Measurements from ENCODE around the gene CNTROB. TPM values are rescaled to one million over a fixed set of nuclear protein-coding genes. Genes with fewer than 3 reads are reported as not detected.

CNTROB gene
- total RNA-seq, 1 experiment from 2014 or later, result 39.7 TPM

DNA sequence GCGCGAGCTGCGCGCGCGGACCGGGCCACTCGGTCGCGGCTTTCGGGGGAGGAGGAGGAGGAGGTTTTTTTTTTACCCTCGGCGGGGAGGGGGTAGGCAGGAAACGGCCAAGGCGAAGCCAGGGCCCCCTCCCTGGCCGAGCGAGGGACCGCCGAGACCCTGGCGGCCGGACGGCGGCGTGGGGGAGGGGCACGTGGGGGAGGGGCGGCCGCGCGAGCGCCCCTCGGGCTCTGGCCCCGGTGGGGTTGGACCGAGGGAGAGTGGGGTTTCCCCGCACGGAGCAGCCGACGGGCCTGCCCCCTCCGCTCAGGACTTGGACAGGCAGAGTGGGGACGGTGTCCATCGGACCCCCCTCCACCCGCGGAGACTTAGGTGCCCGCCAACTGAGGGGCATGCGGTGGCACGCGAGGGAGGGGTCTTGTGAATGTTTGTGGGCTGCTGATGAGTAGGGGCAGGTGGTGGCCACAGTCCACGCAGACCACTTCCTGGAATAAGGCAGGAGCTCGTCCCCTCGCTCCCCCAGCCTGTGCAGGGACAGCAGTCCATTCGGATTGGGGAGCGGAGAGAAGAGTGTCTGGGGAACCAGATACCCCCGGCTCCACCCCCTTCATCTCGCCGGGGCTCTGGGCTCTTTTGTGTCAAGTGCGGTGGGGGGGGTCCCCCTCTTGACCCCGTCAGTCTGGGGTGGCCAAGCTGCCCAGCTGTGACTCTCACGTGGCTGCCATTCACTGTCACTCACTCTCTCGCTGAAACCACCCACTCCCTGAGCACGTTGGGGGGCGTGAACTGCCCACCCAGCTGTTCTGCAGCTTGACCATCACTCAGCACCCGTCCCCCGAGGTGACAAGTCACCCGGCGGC, 46.4 kb upstream of the CNTROB start (continued):
- TF ChIP-seq, protein P1, sequence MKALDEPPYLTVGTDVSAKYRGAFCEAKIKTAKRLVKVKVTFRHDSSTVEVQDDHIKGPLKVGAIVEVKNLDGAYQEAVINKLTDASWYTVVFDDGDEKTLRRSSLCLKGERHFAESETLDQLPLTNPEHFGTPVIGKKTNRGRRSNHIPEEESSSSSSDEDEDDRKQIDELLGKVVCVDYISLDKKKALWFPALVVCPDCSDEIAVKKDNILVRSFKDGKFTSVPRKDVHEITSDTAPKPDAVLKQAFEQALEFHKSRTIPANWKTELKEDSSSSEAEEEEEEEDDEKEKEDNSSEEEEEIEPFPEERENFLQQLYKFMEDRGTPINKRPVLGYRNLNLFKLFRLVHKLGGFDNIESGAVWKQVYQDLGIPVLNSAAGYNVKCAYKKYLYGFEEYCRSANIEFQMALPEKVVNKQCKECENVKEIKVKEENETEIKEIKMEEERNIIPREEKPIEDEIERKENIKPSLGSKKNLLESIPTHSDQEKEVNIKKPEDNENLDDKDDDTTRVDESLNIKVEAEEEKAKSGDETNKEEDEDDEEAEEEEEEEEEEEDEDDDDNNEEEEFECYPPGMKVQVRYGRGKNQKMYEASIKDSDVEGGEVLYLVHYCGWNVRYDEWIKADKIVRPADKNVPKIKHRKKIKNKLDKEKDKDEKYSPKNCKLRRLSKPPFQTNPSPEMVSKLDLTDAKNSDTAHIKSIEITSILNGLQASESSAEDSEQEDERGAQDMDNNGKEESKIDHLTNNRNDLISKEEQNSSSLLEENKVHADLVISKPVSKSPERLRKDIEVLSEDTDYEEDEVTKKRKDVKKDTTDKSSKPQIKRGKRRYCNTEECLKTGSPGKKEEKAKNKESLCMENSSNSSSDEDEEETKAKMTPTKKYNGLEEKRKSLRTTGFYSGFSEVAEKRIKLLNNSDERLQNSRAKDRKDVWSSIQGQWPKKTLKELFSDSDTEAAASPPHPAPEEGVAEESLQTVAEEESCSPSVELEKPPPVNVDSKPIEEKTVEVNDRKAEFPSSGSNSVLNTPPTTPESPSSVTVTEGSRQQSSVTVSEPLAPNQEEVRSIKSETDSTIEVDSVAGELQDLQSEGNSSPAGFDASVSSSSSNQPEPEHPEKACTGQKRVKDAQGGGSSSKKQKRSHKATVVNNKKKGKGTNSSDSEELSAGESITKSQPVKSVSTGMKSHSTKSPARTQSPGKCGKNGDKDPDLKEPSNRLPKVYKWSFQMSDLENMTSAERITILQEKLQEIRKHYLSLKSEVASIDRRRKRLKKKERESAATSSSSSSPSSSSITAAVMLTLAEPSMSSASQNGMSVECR (CRISPR knock-in tag; IDR thresholded peaks at IDR 0.05; ENCODE audit: borderline replicate concordance), result no peak
- TF ChIP-seq, protein P2, sequence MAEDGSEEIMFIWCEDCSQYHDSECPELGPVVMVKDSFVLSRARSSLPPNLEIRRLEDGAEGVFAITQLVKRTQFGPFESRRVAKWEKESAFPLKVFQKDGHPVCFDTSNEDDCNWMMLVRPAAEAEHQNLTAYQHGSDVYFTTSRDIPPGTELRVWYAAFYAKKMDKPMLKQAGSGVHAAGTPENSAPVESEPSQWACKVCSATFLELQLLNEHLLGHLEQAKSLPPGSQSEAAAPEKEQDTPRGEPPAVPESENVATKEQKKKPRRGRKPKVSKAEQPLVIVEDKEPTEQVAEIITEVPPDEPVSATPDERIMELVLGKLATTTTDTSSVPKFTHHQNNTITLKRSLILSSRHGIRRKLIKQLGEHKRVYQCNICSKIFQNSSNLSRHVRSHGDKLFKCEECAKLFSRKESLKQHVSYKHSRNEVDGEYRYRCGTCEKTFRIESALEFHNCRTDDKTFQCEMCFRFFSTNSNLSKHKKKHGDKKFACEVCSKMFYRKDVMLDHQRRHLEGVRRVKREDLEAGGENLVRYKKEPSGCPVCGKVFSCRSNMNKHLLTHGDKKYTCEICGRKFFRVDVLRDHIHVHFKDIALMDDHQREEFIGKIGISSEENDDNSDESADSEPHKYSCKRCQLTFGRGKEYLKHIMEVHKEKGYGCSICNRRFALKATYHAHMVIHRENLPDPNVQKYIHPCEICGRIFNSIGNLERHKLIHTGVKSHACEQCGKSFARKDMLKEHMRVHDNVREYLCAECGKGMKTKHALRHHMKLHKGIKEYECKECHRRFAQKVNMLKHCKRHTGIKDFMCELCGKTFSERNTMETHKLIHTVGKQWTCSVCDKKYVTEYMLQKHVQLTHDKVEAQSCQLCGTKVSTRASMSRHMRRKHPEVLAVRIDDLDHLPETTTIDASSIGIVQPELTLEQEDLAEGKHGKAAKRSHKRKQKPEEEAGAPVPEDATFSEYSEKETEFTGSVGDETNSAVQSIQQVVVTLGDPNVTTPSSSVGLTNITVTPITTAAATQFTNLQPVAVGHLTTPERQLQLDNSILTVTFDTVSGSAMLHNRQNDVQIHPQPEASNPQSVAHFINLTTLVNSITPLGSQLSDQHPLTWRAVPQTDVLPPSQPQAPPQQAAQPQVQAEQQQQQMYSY (CRISPR knock-in tag; IDR thresholded peaks at IDR 0.05), result no peak

DNA sequence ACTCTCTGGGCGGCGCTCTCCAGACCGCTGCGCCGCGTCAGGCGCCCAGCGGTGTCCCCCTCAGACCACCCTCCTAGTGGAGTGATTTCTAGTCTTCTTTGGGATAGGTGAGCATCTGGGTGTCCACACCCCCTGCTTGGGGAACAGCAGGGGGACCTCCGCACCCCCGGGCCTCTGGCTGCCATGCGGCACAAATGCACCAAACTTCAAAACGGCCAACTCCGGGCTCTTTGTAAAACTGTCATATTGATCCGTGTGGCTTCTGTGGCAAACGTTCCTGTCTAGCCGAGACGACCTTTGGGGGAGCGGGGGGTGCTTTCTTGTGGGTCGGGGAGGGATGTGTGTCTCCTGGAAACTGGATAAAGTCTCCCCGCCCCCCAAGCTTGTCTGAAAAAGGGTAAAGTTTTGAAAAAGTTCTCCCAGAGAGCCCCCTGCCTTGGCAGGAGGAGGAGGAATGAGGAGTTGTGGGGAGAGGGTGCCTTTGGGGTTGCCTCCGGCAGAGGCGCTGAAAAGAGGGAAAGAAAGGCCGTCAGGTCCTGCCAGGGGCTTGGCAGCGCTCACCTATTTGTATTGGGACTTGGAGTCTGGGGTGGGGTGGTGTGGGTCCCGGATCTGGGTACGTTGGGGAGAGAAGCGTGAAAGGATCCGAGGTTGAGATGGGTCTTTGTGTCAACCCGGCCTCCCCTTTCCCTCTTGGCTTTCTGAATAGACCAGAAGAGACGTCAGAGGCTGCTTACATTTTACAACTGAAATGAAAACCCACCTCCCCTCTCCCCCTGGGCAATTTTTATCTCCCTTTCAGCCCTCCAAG, 45.6 kb upstream of the CNTROB start:
- H3K36me3 Mint-ChIP-seq, result no peaks in the 10 kb centered on the region; the same call in 1 of the 2 replicates
- H3K9me3 Mint-ChIP-seq, result no peaks in the 10 kb centered on the region
- DNase-seq (ENCODE audit: low spot score) (peak; percentile 46), ATAC-seq (peak; percentile 10)
- peak overlapping the region; percentile 81 for H3K27ac Mint-ChIP-seq
- no peak for TF ChIP-seq CBFB (CRISPR knock-in tag; IDR thresholded peaks at IDR 0.05; ENCODE audit: low read depth)
- TF ChIP-seq ATF1 (CRISPR knock-in tag; IDR thresholded peaks at IDR 0.05), result no peak
- no peak for TF ChIP-seq NFATC4 (CRISPR knock-in tag; IDR thresholded peaks at IDR 0.05)
- no peak for TF ChIP-seq ZNF671 (CRISPR knock-in tag; IDR thresholded peaks at IDR 0.05)
- no peak for TF ChIP-seq RELA (CRISPR knock-in tag; IDR thresholded peaks at IDR 0.05; ENCODE audit: borderline replicate concordance)
- no peak for TF ChIP-seq ZNF317 (CRISPR knock-in tag; IDR thresholded peaks at IDR 0.05; ENCODE audit: borderline replicate concordance, low read depth)
- no peak for TF ChIP-seq OVOL2 (CRISPR knock-in tag; IDR thresholded peaks at IDR 0.05; ENCODE audit: borderline replicate concordance)
- no peak for TF ChIP-seq TP53 (CRISPR knock-in tag; IDR thresholded peaks at IDR 0.05)
- TF ChIP-seq, protein P3, sequence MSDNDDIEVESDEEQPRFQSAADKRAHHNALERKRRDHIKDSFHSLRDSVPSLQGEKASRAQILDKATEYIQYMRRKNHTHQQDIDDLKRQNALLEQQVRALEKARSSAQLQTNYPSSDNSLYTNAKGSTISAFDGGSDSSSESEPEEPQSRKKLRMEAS (CRISPR knock-in tag; IDR thresholded peaks at IDR 0.05), result 0 out of 2 replicates have a peak, but pooled peaks have one; percentile 15
- TF ChIP-seq, protein P4, sequence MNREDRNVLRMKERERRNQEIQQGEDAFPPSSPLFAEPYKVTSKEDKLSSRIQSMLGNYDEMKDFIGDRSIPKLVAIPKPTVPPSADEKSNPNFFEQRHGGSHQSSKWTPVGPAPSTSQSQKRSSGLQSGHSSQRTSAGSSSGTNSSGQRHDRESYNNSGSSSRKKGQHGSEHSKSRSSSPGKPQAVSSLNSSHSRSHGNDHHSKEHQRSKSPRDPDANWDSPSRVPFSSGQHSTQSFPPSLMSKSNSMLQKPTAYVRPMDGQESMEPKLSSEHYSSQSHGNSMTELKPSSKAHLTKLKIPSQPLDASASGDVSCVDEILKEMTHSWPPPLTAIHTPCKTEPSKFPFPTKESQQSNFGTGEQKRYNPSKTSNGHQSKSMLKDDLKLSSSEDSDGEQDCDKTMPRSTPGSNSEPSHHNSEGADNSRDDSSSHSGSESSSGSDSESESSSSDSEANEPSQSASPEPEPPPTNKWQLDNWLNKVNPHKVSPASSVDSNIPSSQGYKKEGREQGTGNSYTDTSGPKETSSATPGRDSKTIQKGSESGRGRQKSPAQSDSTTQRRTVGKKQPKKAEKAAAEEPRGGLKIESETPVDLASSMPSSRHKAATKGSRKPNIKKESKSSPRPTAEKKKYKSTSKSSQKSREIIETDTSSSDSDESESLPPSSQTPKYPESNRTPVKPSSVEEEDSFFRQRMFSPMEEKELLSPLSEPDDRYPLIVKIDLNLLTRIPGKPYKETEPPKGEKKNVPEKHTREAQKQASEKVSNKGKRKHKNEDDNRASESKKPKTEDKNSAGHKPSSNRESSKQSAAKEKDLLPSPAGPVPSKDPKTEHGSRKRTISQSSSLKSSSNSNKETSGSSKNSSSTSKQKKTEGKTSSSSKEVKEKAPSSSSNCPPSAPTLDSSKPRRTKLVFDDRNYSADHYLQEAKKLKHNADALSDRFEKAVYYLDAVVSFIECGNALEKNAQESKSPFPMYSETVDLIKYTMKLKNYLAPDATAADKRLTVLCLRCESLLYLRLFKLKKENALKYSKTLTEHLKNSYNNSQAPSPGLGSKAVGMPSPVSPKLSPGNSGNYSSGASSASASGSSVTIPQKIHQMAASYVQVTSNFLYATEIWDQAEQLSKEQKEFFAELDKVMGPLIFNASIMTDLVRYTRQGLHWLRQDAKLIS (CRISPR knock-in tag; IDR thresholded peaks at IDR 0.05; ENCODE audit: borderline replicate concordance), result no peak
- TF ChIP-seq, protein P1 (CRISPR knock-in tag; IDR thresholded peaks at IDR 0.05; ENCODE audit: borderline replicate concordance), result peak; percentile 26; the same call in 1 of the 2 replicates
- TF ChIP-seq ZNF423 (CRISPR knock-in tag; IDR thresholded peaks at IDR 0.05), result peak; percentile 78; the same call in 1 of the 2 replicates
- no peaks in the 10 kb centered on the region; the same call in 1 of the 2 replicates for H3K27me3 Mint-ChIP-seq (ENCODE audit: low read depth)
- peaks cover 10% of the 10 kb centered on the region for H3K4me1 Mint-ChIP-seq
- no peak overlapping the region for H3K4me3 Mint-ChIP-seq
- POLR2A ChIA-PET, result no interaction called here
- CTCF ChIA-PET, result interaction anchor here (0.7 to 1.3 kb wide), 3 partner anchors 30 to 131 kb away, joined by 3 to 5 read pairs (median 4); partner anchors contain the start of gene RNF227
